Duodenal mucosa (tissue), 2 donors: ENCODE measurements around the gene FNDC1.

Experiments
- H3K27ac ChIP-seq: one replicate; pipeline ENCODE4 v1.7.0; 2013; ENCODE audit warnings: low read depth, low read length
- H3K27me3 ChIP-seq, 2 donors: one replicate each; pipeline ENCODE4 v1.7.0; 2013; ENCODE audit warnings: low read length in 2 of 2, control low read depth in 1 of 2; ENCODE audit not compliant: insufficient read depth in 2 of 2, control insufficient read depth in 1 of 2
- H3K36me3 ChIP-seq, 2 donors: one replicate each; pipeline ENCODE4 v1.7.0; 2013; ENCODE audit warnings: low read length in 2 of 2, control low read depth in 1 of 2; ENCODE audit not compliant: insufficient read depth in 2 of 2, control insufficient read depth in 1 of 2
- H3K4me1 ChIP-seq, 2 donors: one replicate each; pipeline ENCODE4 v1.7.0; 2013; ENCODE audit warnings: low read length in 2 of 2, control low read depth in 1 of 2; ENCODE audit not compliant: insufficient read depth in 2 of 2, control insufficient read depth in 1 of 2
- H3K4me3 ChIP-seq, 2 donors: one replicate each; pipeline ENCODE4 v1.7.0; 2013; ENCODE audit warnings: low read length in 2 of 2, low read depth in 1 of 2
- H3K9ac ChIP-seq, 2 donors: one replicate each; pipeline ENCODE4 v1.7.0; 2013; ENCODE audit warnings: low read length in 2 of 2, low read depth in 1 of 2
- H3K9me3 ChIP-seq, 2 donors: one replicate each; pipeline ENCODE4 v1.7.0; 2013; ENCODE audit warnings: low read length in 2 of 2, control low read depth in 1 of 2; ENCODE audit not compliant: control insufficient read depth in 1 of 2

Gene FNDC1

DNA sequence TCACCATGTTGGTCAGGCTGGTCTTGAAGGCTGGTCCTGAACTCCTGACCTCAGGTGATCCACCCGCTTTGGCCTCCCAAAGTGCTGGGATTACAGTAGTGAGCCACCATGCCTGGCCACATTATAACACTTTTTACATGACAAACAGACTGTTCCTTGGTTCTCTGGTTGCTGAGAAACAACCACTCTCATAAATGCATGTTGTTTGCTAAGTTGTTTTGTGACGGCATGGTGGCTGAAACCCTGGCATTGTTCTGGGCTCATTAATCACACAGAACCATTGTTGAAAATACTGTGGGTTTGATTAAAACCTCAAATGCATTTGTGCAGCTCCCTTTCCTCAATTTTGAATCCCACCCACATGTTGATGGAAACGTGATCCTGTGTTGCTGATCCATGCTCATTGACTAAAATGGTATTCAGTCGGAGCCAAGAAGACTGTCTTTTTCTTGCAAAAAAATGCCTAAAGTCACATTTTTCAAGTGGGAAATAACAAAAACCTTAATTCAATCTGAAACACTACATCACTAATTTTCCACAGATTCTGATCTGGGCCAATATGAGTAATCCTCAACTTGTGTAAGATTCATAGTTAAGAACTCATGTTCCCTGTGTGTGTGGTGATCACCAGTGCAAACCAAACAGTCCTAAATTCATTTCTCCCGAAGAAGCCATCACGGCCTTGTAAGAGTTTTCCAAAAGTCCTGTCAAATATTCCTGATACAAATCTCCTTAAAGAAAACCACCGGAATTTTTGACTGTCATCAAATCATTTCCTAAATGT is 132.8 kb downstream of the FNDC1 start:
- Histone ChIP-seq H3K4me3 (no peak overlapping the region), H3K27me3 (no peaks in the 10 kb centered on the region), H3K27ac (no peak overlapping the region), H3K36me3 (no peaks in the 10 kb centered on the region), H3K4me1 (no peaks in the 10 kb centered on the region), H3K9ac (no peak overlapping the region), H3K9me3 (no peaks in the 10 kb centered on the region)

DNA sequence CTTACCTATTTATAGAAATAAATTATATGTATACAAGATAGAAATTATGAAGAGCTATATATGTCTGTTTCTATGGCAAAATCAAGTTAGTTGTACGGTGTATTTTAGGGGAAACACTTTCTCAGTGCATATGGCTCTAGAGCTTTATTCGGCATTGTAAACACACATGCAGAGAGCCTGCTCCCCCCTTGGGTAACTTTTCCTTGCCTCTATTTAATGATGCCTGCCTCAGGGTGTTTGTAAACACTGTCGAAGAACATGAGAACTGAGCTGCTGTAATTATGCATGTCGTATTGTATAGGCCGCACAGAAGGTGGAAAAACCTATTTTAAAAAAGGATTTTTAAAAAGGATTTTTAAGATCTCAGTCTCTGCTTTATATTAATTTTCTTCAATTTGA is 133.4 kb downstream of the FNDC1 start:
- no peak overlapping the region for H3K27ac ChIP-seq
- no peak overlapping the region for H3K9ac ChIP-seq
- no peaks in the 10 kb centered on the region for H3K4me1 ChIP-seq
- no peaks in the 10 kb centered on the region for H3K9me3 ChIP-seq
- no peak overlapping the region for H3K4me3 ChIP-seq
- H3K36me3 ChIP-seq = no peaks in the 10 kb centered on the region
- H3K27me3 ChIP-seq = no peaks in the 10 kb centered on the region

DNA sequence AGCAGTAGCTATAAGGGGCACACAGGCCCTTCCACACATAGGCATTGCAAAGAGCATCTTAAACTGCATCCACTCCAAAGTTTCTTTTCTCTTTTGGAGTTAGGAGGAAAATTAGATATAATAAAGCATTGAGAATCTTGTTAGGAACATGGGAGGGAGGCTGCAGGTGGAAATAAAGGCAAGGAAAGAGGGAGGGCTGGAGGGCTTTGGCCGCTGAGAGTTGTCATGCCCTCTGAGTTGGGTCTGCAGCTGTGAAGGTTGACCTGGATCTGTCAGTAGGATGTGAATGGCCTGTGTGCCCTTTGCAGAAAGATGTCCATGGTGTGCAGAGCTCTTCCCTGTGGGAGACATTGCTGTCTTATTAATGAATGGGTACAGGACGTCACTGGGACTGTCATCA is 134.0 kb downstream of the FNDC1 start:
- Histone ChIP-seq H3K9me3 (no peaks in the 10 kb centered on the region), H3K9ac (no peak overlapping the region), H3K4me3 (no peak overlapping the region), H3K36me3 (no peaks in the 10 kb centered on the region), H3K27ac (no peak overlapping the region), H3K4me1 (no peaks in the 10 kb centered on the region), H3K27me3 (no peaks in the 10 kb centered on the region)

DNA sequence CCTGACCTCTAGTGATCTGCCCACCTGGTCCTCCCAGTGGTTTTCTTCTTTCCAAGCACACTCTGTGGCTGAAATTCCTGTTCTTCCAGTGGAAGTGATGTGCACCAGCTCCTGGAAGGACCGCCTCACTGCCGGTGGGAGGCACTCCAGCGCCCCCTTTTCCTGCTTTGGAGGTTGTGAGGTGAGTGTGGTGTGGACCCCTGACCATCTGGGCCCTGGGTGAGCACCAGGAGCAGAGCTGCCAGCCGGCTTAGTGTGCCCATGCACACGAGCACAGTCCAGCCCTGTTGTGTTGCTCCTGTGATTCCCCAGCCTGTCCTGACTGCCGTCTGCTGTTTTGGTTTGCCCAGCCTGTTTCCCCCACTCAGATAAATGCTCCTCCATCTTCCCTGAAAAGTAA is 134.6 kb downstream of the FNDC1 start:
- H3K9ac ChIP-seq = no peak overlapping the region
- no peaks in the 10 kb centered on the region for H3K9me3 ChIP-seq
- H3K27me3 ChIP-seq = no peaks in the 10 kb centered on the region
- no peaks in the 10 kb centered on the region for H3K4me1 ChIP-seq
- H3K4me3 ChIP-seq = no peak overlapping the region
- H3K36me3 ChIP-seq = no peaks in the 10 kb centered on the region
- no peak overlapping the region for H3K27ac ChIP-seq

DNA sequence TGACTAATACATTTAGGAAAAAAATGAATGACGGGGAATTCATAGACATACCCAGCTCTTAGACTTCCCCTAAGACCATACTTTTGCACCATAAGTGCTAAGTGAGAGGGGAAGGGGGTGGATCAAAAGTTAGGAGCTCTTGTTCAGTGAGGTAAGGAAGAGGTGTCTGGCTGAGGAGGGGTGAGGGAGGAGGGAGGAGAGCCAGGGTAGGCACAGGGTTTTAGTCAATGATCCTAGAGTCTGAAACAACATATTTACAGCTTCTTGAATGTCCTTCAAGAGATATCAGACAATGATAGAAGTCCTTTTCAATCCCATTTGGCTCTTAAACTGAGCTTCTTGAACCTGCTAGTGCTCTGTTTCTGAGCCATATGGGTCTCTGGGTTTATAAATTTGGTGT is 135.4 kb downstream of the FNDC1 start:
- no peaks in the 10 kb centered on the region for H3K27me3 ChIP-seq
- no peaks in the 10 kb centered on the region for H3K9me3 ChIP-seq
- no peaks in the 10 kb centered on the region for H3K4me1 ChIP-seq
- H3K27ac ChIP-seq = no peak overlapping the region
- H3K36me3 ChIP-seq = no peaks in the 10 kb centered on the region
- no peak overlapping the region for H3K9ac ChIP-seq
- no peak overlapping the region for H3K4me3 ChIP-seq

DNA sequence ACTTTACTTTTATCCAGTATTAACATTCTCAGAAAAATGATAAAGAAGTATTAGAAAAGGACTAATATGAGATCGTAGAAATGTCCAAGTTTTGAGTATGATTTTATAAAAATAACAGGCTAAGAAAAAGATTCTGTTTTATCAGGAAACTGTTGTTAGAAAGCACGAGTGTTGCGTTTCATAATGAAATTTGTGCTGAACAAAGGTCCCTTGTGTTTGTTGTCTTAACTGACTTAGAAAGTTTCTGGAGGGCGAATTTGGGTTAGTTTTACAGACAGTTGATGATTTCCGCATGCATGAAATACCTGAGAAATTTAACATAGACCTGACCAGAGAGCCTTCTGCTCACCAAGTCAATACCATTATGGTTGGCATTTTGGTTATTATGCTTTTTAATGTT is 136.0 kb downstream of the FNDC1 start:
- H3K27ac ChIP-seq = no peak overlapping the region
- H3K27me3 ChIP-seq = no peaks in the 10 kb centered on the region
- H3K4me1 ChIP-seq = no peaks in the 10 kb centered on the region
- no peak overlapping the region for H3K4me3 ChIP-seq
- H3K9ac ChIP-seq = no peak overlapping the region
- H3K36me3 ChIP-seq = no peaks in the 10 kb centered on the region
- H3K9me3 ChIP-seq = no peaks in the 10 kb centered on the region

DNA sequence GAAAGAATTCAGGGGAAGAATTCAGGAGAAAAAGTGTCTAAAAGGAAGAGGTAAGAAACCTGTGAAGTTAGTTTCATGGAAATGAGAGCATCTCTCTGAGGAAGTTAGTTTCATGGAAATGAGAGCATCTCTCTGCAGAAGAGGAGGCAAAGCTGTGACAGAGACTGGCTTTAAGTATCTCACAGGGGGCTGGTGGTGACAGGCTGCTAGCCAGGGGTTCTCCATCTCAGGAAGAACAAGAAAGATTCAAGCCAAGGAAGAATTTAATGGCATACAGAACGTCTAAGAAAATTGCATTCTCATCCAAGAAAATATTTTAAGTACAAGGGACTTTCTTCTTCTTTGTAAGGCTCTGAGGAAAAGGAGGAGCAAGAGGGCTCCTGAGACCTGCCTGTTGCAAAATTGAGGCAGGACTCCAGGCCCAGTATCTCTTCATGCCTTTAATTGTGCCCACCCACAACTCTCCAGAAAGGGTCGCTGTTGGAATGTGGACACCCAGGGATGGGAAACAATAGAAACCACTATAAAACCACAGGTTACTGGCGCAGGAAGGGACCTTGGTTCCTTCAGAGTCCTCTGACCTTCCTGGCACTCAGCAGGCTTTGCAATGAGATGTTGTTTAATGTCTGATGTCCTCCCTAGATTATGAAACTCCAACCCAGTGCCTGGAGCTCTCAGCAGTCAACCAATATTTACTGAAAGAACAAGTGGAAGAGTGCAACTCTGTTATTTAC is 136.8 kb downstream of the FNDC1 start:
- Histone ChIP-seq H3K9ac (no peak overlapping the region), H3K27me3 (no peaks in the 10 kb centered on the region), H3K27ac (no peak overlapping the region), H3K9me3 (no peaks in the 10 kb centered on the region), H3K4me1 (no peaks in the 10 kb centered on the region), H3K4me3 (no peak overlapping the region), H3K36me3 (no peaks in the 10 kb centered on the region)

DNA sequence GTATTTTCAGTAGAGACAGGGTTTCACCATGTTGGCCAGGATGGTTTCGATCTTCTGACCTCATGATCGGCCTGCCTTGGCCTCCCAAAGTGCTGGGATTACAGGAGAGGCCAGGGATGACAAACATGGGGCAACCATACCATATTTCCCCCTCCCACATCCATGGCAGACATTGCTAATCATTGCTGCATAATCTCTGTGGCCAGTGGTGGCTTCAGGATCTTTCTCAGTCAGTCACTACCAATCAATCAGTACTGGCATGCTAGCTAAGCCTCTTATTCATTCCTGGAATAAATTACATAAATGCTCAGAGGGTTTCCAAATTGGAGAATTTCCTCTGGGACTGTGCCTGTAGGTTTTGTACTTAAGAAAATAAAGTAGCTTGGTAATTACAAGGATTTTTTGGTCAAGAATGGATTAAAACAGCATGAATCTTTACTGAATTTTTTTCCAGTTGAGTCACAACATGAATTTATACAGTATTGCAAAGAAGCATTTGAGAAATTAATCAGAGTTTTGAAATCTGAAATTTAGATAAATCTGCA is 138.1 kb downstream of the FNDC1 start:
- no peaks in the 10 kb centered on the region for H3K4me1 ChIP-seq

DNA sequence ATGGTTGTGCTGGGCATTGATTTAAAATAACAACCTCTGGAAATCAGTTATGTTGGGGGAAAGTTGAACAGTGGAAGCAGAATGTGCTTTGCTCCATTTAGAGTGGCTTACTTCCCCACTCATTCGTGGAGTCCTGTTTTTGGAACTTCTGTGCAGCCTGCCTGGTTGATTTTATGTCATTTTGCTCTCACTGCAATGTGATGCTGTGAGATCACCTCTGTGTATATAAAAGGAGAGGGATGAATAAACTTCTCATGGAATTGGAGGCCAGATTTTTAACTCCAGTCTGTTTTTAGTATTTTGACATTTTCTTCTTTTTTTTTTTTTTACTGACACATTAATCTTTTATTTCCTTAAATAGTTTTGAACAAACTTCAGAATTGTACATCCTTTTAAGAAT is 139.0 kb downstream of the FNDC1 start:
- H3K4me3 ChIP-seq = no peak overlapping the region
- no peaks in the 10 kb centered on the region for H3K36me3 ChIP-seq
- no peaks in the 10 kb centered on the region for H3K9me3 ChIP-seq
- H3K4me1 ChIP-seq = no peaks in the 10 kb centered on the region
- H3K27ac ChIP-seq = no peak overlapping the region
- no peak overlapping the region for H3K9ac ChIP-seq
- no peaks in the 10 kb centered on the region for H3K27me3 ChIP-seq

More for the DNA sequence above, 138.1 kb downstream of the FNDC1 start:
- Histone ChIP-seq H3K9ac (no peak overlapping the region), H3K27ac (no peak overlapping the region), H3K4me3 (no peak overlapping the region), H3K9me3 (no peaks in the 10 kb centered on the region), H3K36me3 (no peaks in the 10 kb centered on the region), H3K27me3 (no peaks in the 10 kb centered on the region)

DNA sequence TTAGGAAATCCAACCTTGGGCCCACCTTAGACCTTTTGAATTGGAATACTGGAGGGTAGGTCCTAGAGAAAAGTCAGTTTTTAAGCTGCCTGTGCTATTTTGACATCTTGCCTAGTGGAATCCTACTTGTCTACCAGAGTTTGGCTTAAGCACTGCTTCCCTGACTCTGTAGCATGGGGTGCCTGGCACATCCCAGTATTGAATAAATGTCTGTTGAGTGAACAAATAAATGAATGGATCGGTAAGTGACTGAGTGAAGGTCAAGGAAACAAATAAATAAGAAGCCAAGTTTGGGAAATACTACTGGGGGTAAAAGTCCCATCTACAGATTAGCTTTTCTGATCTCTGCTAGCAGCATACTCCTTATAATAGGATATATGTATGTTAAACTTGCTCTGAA is 140.5 kb downstream of the FNDC1 start:
- H3K36me3 ChIP-seq = no peaks in the 10 kb centered on the region
- no peak overlapping the region for H3K27ac ChIP-seq
- no peaks in the 10 kb centered on the region for H3K9me3 ChIP-seq
- H3K9ac ChIP-seq = no peak overlapping the region
- H3K27me3 ChIP-seq = no peaks in the 10 kb centered on the region
- H3K4me3 ChIP-seq = no peak overlapping the region
- no peaks in the 10 kb centered on the region for H3K4me1 ChIP-seq
